Keratinocyte (primary cell): ENCODE data around the gene INAFM2. TPM values are rescaled to one million over a fixed set of nuclear protein-coding genes. Genes with fewer than 3 reads are reported as not detected.

Experiments used
- DNase-seq: peaks from one replicate; pipeline ENCODE4 v3.0.0-alpha.2; 2011; ENCODE audit warnings: low read depth, missing footprints, low spot score
- FAIRE-seq: peaks from 2 replicates; lab custom pipeline; 2011; peaks lifted over from hg19 to GRCh38; lab: Jason Lieb, UNC
- H2AFZ ChIP-seq: 2 replicates; pipeline ENCODE4 v1.6.0; 2012; ENCODE audit warnings: low read length, control low read depth, inconsistent platforms; ENCODE audit not compliant: control insufficient read depth
- H3K27ac ChIP-seq: 2 replicates; pipeline ENCODE4 v1.5.1; 2011; ENCODE audit warnings: low read length; ENCODE audit not compliant: control insufficient read depth, insufficient read depth
- H3K27me3 ChIP-seq: 3 replicates; pipeline ENCODE4 v1.6.0; 2011; ENCODE audit warnings: low read length; ENCODE audit not compliant: control insufficient read depth, insufficient read depth; ENCODE audit errors: extremely low read depth
- H3K36me3 ChIP-seq, 2 experiments: 2 replicates in 1 of 2; 3 replicates in 1 of 2; pipeline ENCODE4 v1.5.1; 2011; ENCODE audit warnings: low read length in 2 of 2, mild to moderate bottlenecking in 1 of 2; ENCODE audit not compliant: control insufficient read depth in 2 of 2, insufficient read depth in 2 of 2; ENCODE audit errors: extremely low read depth in 1 of 2
- H3K4me1 ChIP-seq: 3 replicates; pipeline ENCODE4 v1.5.1; 2011; ENCODE audit warnings: low read length; ENCODE audit not compliant: control insufficient read depth, insufficient read depth; ENCODE audit errors: extremely low read depth
- H3K4me2 ChIP-seq: 3 replicates; pipeline ENCODE4 v1.6.0; 2011; ENCODE audit warnings: low read depth, low read length; ENCODE audit not compliant: control insufficient read depth, insufficient read depth; ENCODE audit errors: extremely low read depth
- H3K4me3 ChIP-seq, 3 experiments: fragments of 200-600 bp in 1 of 3; sonication (generic) in 1 of 3; 2 replicates in 2 of 3; 3 replicates in 1 of 3; pipeline ENCODE4 v1.5.1; 2011 to 2016; ENCODE audit warnings: low read length in 3 of 3, mild to moderate bottlenecking in 3 of 3, control low read depth in 2 of 3, inconsistent platforms in 1 of 3, low read depth in 1 of 3, mixed read lengths in 1 of 3, mixed run types in 1 of 3, moderate library complexity in 1 of 3; ENCODE audit not compliant: control insufficient read depth in 2 of 3, insufficient read depth in 2 of 3; ENCODE audit errors: extremely low read depth in 1 of 3
- H3K79me2 ChIP-seq: 2 replicates; pipeline ENCODE4 v1.6.0; 2012; ENCODE audit warnings: low read length; ENCODE audit not compliant: control insufficient read depth, insufficient read depth
- H3K9ac ChIP-seq: 3 replicates; pipeline ENCODE4 v1.6.0; 2011; ENCODE audit warnings: low read length; ENCODE audit not compliant: control insufficient read depth, insufficient read depth; ENCODE audit errors: extremely low read depth
- H3K9me1 ChIP-seq: 3 replicates; pipeline ENCODE4 v1.6.0; 2011; ENCODE audit warnings: low read length; ENCODE audit not compliant: control insufficient read depth, insufficient read depth; ENCODE audit errors: extremely low read depth
- H3K9me3 ChIP-seq: 2 replicates; pipeline ENCODE4 v1.5.1; 2012; ENCODE audit warnings: low read depth, low read length; ENCODE audit not compliant: control insufficient read depth
- H4K20me1 ChIP-seq: 3 replicates; pipeline ENCODE4 v1.6.0; 2011; ENCODE audit warnings: low read length; ENCODE audit not compliant: control insufficient read depth, insufficient read depth; ENCODE audit errors: extremely low read depth
- CTCF ChIP-seq, 3 experiments: IDR thresholded peaks in 1 of 3; conservative IDR thresholded peaks in 1 of 3; optimal IDR thresholded peaks in 1 of 3; 2 replicates in 2 of 3; 3 replicates in 1 of 3; pipeline versions ENCODE3 to v1.5.1; 2011; ENCODE audit warnings: low read length in 3 of 3, mild to moderate bottlenecking in 3 of 3, moderate library complexity in 2 of 3, control low read depth in 1 of 3, inconsistent platforms in 1 of 3; ENCODE audit not compliant: insufficient read depth in 2 of 3; ENCODE audit errors: extremely low read depth in 1 of 3
- EZH2 ChIP-seq: IDR thresholded peaks from one replicate; pipeline ENCODE4 v1.6.1; 2012; ENCODE audit warnings: inconsistent platforms, mild to moderate bottlenecking, low read length, moderate library complexity
- dilution Hi-C: fragments of 300-500 bp; cut with MboI; formaldehyde crosslinking; loops from one replicate; pipeline ENCODE4 v1.7.0; 2020; ENCODE audit warnings: low sequenced_read_pairs; ENCODE audit not compliant: extremely low pct_ligation_motif_present
- polyA plus RNA-seq, 5 experiments: library from polyadenylated mRNA; depleted of rRNA in 3 of 5; stranded (reverse) in 3 of 5; stranded (forward) in 1 of 5; unstranded in 1 of 5; fragments of >200 nt; gene quantifications; 1 replicate in 1 of 5; 2 replicates in 3 of 5; 3 replicates in 1 of 5; pipeline versions ENCODE4 v1.2.1 to v1.2.3, GENCODE V29; 2011 to 2012; ENCODE audit warnings: missing spikeins in 2 of 5, low read depth in 1 of 5, low replicate concordance in 1 of 5

INAFM2 gene
- polyA plus RNA-seq, 1 donor (not counting 4 experiments of a cell fraction or from before 2014, with no cell fraction given), result 15.2 TPM

- H3K4me3 ChIP-seq, result no peak overlapping the region
- FAIRE-seq, result no peak
- H3K27me3 ChIP-seq, result no peaks in the 10 kb centered on the region
- no peak overlapping the region for H3K4me2 ChIP-seq
- no peaks in the 10 kb centered on the region for H4K20me1 ChIP-seq
- no peaks in the 10 kb centered on the region for H3K9me3 ChIP-seq
- no peak overlapping the region for H3K27ac ChIP-seq
- peaks cover 49% of the 10 kb centered on the region for H3K4me1 ChIP-seq
- H3K79me2 ChIP-seq, result peaks cover 14% of the 10 kb centered on the region
- TF ChIP-seq CTCF (optimal IDR thresholded peaks at IDR 0.05 in 1 of 3, IDR thresholded peaks at IDR 0.05 in 1 of 3, conservative IDR thresholded peaks at IDR 0.05 in 1 of 3; ENCODE audit: extremely low read depth in 1 of 3, insufficient read depth in 2 of 3, low read length in 3 of 3), result no peak
- TF ChIP-seq EZH2, result no peak
- H3K9ac ChIP-seq, result no peak overlapping the region
- H3K36me3 ChIP-seq, result no peaks in the 10 kb centered on the region
- DNase-seq, result no peak
- H3K9me1 ChIP-seq, result no peaks in the 10 kb centered on the region
- no peak overlapping the region for H2AFZ ChIP-seq
- dilution Hi-C loops, result no loop called here
These were observed 20.7 kb downstream of the INAFM2 start for GRCh38 chr15:40344217-40344616.

- dilution Hi-C loops, result no loop called here
- H3K79me2 ChIP-seq, result peaks cover 10% of the 10 kb centered on the region
- H3K9me1 ChIP-seq, result no peaks in the 10 kb centered on the region
- H3K36me3 ChIP-seq, result no peaks in the 10 kb centered on the region
- H3K9ac ChIP-seq, result no peak overlapping the region
- FAIRE-seq (peak; percentile 88), DNase-seq (no peak)
- no peak overlapping the region for H3K4me2 ChIP-seq
- H3K4me3 ChIP-seq, result no peak overlapping the region
- H3K4me1 ChIP-seq, result peaks cover 44% of the 10 kb centered on the region
- no peaks in the 10 kb centered on the region for H3K27me3 ChIP-seq
- no peak overlapping the region for H2AFZ ChIP-seq
- TF ChIP-seq CTCF (optimal IDR thresholded peaks at IDR 0.05 in 1 of 3, IDR thresholded peaks at IDR 0.05 in 1 of 3, conservative IDR thresholded peaks at IDR 0.05 in 1 of 3; ENCODE audit: extremely low read depth in 1 of 3, insufficient read depth in 2 of 3, low read length in 3 of 3) (peak in 2 of 3 experiments; percentile 83), EZH2 (no peak)
- H4K20me1 ChIP-seq, result no peaks in the 10 kb centered on the region
- H3K27ac ChIP-seq, result no peak overlapping the region
- no peaks in the 10 kb centered on the region for H3K9me3 ChIP-seq
These were observed 21.2 kb downstream of the INAFM2 start for GRCh38 chr15:40344631-40345120.
